Stimulated activated naive CD8-positive, alpha-beta T cell treated with anti-CD3 and anti-CD28 coated beads, Interleukin-15, Interleukin-2, amounts not matched to agents 100 U/mL and 50 U/mL, for 24 hours (primary cell): ENCODE data around the gene OR14C36.
"Not testable (repeated sequence)": the region's sequence is repeated elsewhere in the genome, so short reads cannot be mapped to it uniquely, and the experiment has no call there.

Source experiments
- ATAC-seq: fragments of 150-1000 bp; cut with Tn5 transposase; one replicate; pipeline ENCODE4 v1.10.0; 2021
- DNase-seq: peaks from one replicate; pipeline ENCODE4 v3.0.0; 2021

OR14C36 gene

DNA sequence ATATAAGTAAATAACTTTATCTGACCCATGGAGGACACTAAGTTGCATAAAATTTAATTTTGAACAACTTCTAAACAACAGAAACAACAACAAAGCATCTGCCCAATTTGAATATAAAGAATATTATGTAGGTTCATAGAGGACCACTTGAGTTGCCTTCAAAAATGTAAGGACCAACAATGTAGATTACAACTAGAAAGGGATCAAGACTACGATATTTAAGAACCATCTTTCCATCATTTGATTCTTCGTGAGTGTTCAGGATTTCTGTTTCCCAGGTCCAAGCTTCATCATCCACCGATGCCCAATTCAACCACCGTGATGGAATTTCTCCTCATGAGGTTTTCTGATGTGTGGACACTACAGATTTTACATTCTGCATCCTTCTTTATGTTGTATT, at the start of gene OR14C36:
Gene OR14C36, plus strand, starts transcription at position 301 of the 400 bp plus-strand sequence. Its CDS starts 0 bp downstream, at position 301.
- no peak for ATAC-seq
- DNase-seq: no peak

GRCh38 chr1:248303324-248303723, 45.3 kb upstream of the OR14C36 start, which contains the start of gene OR2T12:
Gene OR2T12 (minus strand): TSS chr1:248303424. CDS start chr1:248295578, 7,846 bp downstream.
- no peak for DNase-seq
- ATAC-seq: no peak

DNA sequence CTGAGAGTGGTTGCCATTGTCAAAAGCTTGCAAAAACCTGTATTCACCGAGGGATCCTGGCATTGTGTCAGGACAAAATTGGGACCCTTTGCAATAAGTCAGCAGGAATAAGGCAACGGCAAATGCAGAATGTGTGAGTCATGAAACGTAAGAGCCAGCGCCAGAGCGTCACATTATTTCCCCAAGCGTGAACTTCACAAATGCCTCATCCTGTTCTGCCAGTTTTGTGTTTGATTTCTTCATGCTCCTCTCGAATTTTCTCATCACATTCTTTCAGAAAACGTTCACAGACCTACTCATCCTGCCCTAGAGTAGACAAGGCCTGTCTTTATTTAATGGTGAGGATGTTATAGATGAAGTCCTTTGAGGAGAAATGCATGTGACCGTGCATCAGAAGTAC, 42.9 kb upstream of the OR14C36 start:
- DNase-seq, ATAC-seq: not testable (repeated sequence)

- no peak for ATAC-seq
- no peak for DNase-seq
Measured at GRCh38 chr1:248306103-248306502, 42.5 kb upstream of the OR14C36 start.

DNA sequence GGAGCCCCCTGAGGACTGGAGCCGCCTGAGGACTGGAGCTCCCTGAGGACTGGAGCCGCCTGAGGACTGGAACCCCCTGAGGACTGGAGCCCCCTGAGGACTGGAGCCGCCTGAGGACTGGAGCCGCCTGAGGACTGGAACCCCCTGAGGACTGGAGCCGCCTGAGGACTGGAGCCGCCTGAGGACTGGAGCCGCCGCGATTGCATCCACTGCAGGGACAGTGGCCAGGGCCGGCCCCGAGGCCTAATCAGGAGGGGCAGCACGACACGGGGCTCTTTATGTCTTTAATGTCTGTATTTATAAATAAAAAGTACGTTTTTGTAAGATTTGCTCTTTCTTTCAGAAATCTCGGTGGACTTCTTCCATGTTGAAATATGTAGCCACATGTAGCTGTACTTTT, 41.8 kb upstream of the OR14C36 start:
- not testable (repeated sequence) for ATAC-seq, DNase-seq

GRCh38 chr1:248316796-248317195, 31.8 kb upstream of the OR14C36 start:
- ATAC-seq (no peak), DNase-seq (no peak)

- no peak for ATAC-seq
- no peak for DNase-seq
Measured at GRCh38 chr1:248324468-248324867, 24.1 kb upstream of the OR14C36 start, which contains the start of gene OR2M7. Gene OR2M7 (minus strand): TSS chr1:248324568. CDS start chr1:248324568, 0 bp downstream.

- ATAC-seq: no peak
- DNase-seq: no peak
Measured at GRCh38 chr1:248343451-248343850, 5.1 kb upstream of the OR14C36 start.

GRCh38 chr1:248359415-248359814, 10.8 kb downstream of the OR14C36 start:
- no peak for DNase-seq
- no peak for ATAC-seq

- DNase-seq: no peak
- no peak for ATAC-seq
Measured at GRCh38 chr1:248361121-248361715, 12.6 kb downstream of the OR14C36 start, which contains the start of gene OR2T4. Gene OR2T4 (plus strand): TSS chr1:248361665. CDS start chr1:248361665, 0 bp downstream.

- DNase-seq (no peak), ATAC-seq (no peak)
Measured at GRCh38 chr1:248366609-248367008, 18.0 kb downstream of the OR14C36 start.

GRCh38 chr1:248372394-248372793, 23.8 kb downstream of the OR14C36 start:
- ATAC-seq (no peak), DNase-seq (no peak)

DNA sequence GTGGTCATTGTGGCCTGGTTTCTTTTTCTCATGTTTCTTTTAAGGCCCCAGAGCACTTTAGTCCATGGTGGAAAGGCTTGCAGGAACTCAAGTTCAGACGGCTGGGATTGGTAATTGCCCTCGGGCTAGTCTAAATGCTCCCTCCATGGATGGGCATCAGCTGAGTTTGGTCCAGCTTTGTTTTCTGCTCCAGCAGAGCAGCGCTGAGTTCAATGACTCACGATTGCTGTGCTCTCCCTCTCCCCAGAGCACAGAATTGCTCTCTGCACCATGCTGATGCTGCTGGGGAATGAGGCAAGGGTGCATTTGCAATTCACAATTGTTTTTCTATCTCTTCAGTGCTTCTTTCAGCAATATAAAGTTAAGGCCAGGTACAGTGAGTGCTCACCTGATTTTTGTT, 25.2 kb downstream of the OR14C36 start:
- no peak for ATAC-seq
- no peak for DNase-seq

DNA sequence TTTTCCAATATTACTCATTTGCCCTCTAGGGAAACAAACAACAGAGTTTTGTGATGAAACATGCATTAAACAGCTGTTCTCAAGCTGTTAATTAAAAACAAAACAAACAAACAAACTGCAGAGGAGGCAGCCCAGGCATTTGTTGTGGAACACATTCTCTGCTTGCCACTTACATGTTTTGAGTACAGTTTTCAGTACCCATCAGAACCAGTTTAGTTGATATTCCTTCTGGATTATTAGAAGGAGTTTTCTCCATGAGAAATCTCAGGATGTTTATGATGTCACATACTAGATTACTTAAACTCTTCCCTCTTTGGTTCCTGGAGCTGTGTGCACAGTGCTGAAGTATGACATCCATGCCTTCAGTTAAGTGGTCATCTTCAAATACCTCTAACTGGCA, 26.9 kb downstream of the OR14C36 start, which contains the start of gene OR2T6:
Gene OR2T6, plus strand, starts transcription at position 301 of the 400 bp plus-strand sequence. CDS start 11,863 bp downstream, outside the sequence.
- ATAC-seq (no peak), DNase-seq (no peak)

GRCh38 chr1:248376916-248377315, 28.3 kb downstream of the OR14C36 start:
- no peak for DNase-seq
- ATAC-seq: no peak

- DNase-seq (no peak), ATAC-seq (no peak)
Measured at GRCh38 chr1:248380854-248381253, 32.3 kb downstream of the OR14C36 start.

- ATAC-seq: no peak
- no peak for DNase-seq
Measured at GRCh38 chr1:248388426-248388825, 39.9 kb downstream of the OR14C36 start.

DNA sequence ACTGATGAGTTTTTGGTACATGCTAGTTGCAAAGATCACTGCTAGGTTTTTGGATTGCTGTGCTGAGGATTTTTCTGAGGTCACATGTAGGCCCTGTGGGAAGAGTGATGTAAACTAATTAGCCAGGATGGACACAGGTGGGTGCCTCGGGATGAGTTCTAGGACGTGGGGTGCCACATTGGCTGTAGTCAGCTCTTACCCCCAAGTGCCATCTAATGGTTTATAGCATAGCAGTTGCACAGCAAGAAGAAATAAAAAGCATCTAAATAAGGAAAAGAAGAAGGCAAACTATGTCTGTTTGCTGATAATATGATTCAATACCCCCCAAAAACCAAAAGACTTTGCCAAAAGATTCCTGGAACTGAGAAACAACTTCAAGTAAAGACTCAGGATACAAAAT, 44.5 kb downstream of the OR14C36 start:
- ATAC-seq: no peak
- no peak for DNase-seq
